ENCODE data around the gene MAMLD1.

MAMLD1 gene

GRCh38 chrX:150489359-150490015 is 126.4 kb downstream of the MAMLD1 start:
- TF ChIP-seq CTCF (IDR thresholded peaks at IDR 0.05; ENCODE audit: extremely low read depth, insufficient read depth, missing control alignments): no peak
- DNase-seq (ENCODE audit: low spot score): no peak
- in situ Hi-C loops (cut with MboI; ENCODE audit: low pct_unique_long_range_greater_than_20kb, low sequenced_read_pairs, unreplicated experiment): no loop called here

GRCh38 chrX:150495496-150495895 is 132.4 kb downstream of the MAMLD1 start:
- DNase-seq (ENCODE audit: low spot score): no peak
- TF ChIP-seq CTCF (IDR thresholded peaks at IDR 0.05; ENCODE audit: extremely low read depth, insufficient read depth, missing control alignments): no peak
- in situ Hi-C loops (cut with MboI; ENCODE audit: low pct_unique_long_range_greater_than_20kb, low sequenced_read_pairs, unreplicated experiment): no loop called here

- in situ Hi-C loops (cut with MboI; ENCODE audit: low pct_unique_long_range_greater_than_20kb, low sequenced_read_pairs, unreplicated experiment): no loop called here
- no peak for DNase-seq (ENCODE audit: low spot score)
- TF ChIP-seq CTCF (IDR thresholded peaks at IDR 0.05; ENCODE audit: extremely low read depth, insufficient read depth, missing control alignments): no peak
Measured at GRCh38 chrX:150499240-150499639, 136.1 kb downstream of the MAMLD1 start.

- no peak for TF ChIP-seq CTCF (IDR thresholded peaks at IDR 0.05; ENCODE audit: extremely low read depth, insufficient read depth, missing control alignments)
- in situ Hi-C loops (cut with MboI; ENCODE audit: low pct_unique_long_range_greater_than_20kb, low sequenced_read_pairs, unreplicated experiment): no loop called here
- DNase-seq (ENCODE audit: low spot score): no peak
Measured at GRCh38 chrX:150502091-150502490, 139.0 kb downstream of the MAMLD1 start.

- TF ChIP-seq CTCF (IDR thresholded peaks at IDR 0.05; ENCODE audit: extremely low read depth, insufficient read depth, missing control alignments): no peak
- DNase-seq (ENCODE audit: low spot score): no peak
- in situ Hi-C loops (cut with MboI; ENCODE audit: low pct_unique_long_range_greater_than_20kb, low sequenced_read_pairs, unreplicated experiment): no loop called here
Measured at GRCh38 chrX:150502979-150503897, 140.1 kb downstream of the MAMLD1 start.

- in situ Hi-C loops (cut with MboI; ENCODE audit: low pct_unique_long_range_greater_than_20kb, low sequenced_read_pairs, unreplicated experiment): no loop called here
- no peak for DNase-seq (ENCODE audit: low spot score)
- no peak for TF ChIP-seq CTCF (IDR thresholded peaks at IDR 0.05; ENCODE audit: extremely low read depth, insufficient read depth, missing control alignments)
Measured at GRCh38 chrX:150503898-150504219, 140.7 kb downstream of the MAMLD1 start.

Data from GM13977 (cell line).